GM12801 (cell line): ENCODE data around the gene CAPN5.

Experiments
- TF ChIP-seq, protein P1 (sequence below): IDR thresholded peaks from one replicate; pipeline ENCODE4 v1.5.1; 2011; ENCODE audit warnings: control low read depth; ENCODE audit not compliant: insufficient read length; ENCODE audit errors: extremely low read depth

Gene CAPN5

DNA sequence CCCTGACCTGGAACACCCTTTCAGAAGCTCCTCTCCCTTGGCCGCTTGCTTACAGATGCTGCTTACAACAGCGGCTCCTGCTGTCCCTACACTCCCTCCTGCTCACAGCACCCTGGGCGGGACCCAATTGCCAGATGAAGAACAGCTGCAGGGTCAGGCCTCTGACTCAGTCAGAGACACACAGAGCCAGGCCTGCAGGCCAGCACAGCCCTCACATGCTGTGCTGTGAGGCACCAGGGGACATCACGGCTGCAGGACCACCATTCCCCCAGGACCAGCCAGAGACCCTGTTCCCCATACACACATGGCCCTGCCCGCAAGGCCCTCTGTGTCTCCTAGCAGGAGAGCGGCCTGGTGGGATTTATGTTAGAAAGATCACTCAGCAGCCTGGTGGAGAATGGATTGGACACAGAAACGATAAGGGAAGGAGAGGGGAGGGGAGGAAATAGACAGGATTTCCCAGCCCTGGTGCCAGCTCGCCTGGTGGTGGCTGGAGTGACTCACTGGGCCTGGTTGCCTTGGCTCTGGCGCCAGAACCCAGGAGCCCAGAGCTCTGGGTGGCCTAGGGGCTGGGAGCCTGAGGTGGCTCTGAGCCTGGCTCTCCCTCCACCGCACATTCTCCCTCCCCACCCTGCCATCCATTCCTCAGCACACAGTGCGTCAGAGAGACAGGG is 6.7 kb downstream of the CAPN5 start:
- TF ChIP-seq, protein P1, sequence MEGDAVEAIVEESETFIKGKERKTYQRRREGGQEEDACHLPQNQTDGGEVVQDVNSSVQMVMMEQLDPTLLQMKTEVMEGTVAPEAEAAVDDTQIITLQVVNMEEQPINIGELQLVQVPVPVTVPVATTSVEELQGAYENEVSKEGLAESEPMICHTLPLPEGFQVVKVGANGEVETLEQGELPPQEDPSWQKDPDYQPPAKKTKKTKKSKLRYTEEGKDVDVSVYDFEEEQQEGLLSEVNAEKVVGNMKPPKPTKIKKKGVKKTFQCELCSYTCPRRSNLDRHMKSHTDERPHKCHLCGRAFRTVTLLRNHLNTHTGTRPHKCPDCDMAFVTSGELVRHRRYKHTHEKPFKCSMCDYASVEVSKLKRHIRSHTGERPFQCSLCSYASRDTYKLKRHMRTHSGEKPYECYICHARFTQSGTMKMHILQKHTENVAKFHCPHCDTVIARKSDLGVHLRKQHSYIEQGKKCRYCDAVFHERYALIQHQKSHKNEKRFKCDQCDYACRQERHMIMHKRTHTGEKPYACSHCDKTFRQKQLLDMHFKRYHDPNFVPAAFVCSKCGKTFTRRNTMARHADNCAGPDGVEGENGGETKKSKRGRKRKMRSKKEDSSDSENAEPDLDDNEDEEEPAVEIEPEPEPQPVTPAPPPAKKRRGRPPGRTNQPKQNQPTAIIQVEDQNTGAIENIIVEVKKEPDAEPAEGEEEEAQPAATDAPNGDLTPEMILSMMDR, result no peak

GRCh38 chr11:77074205-77074604 is 7.4 kb downstream of the CAPN5 start:
- TF ChIP-seq, protein P1, result no peak

GRCh38 chr11:77074626-77075221 is 8.0 kb downstream of the CAPN5 start:
- TF ChIP-seq, protein P1, result no peak

- TF ChIP-seq, protein P1, result no peak
Observed at GRCh38 chr11:77075425-77075905, 8.7 kb downstream of the CAPN5 start.

DNA sequence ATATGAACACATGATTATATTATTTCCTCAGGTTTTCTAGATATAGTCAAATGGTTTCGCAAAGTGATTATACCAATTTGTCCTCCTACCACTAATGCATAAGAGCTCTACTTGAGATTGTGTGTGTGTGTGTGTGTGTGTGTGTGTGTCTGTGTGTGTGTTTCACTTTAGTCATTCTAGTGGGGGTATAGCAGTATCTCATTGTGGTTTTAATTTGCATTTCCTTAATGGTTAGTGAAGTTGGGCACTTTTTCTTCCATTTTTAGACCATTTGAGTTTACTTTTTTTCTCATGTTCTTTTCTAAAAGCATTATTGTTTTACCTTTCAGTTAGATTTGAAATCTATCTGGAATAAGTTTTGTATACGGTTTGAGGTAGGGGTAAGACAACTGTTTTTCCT is 12.9 kb downstream of the CAPN5 start:
- TF ChIP-seq, protein P1, result no peak

- TF ChIP-seq, protein P1, result no peak
Observed at GRCh38 chr11:77080643-77081210, 14.0 kb downstream of the CAPN5 start.

DNA sequence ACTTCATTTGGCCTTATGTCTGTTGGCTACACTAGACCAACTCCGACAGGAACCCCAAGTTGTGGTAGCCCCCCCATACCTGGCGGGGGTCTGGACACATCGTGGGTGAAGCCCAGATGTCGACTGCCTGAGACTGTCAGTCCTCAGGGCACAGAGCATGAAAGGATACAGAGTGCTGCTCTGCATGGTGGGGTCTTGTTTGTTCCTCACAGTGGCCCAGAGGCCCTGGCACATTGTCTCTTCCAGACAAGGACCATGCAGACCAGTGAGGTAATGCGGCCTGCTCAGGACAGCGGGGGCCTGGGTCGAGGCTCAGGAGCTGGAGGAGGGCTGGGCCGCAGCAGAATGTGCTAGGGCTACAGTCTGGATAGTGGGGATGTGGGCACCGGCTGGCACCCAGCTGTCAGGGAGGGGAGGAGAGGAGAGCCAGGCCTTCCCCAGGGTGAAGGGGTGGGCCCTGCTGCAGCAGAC is 14.6 kb downstream of the CAPN5 start:
- TF ChIP-seq, protein P1, result no peak
